ENCODE data around the gene ADRA2B.
"Not testable (repeated sequence)": the region's sequence is repeated elsewhere in the genome, so short reads cannot be mapped to it uniquely, and the experiment has no call there.

ADRA2B gene

GRCh38 chr2:96084858-96085518 is 31.4 kb downstream of the ADRA2B start:
- not testable (repeated sequence) for DNase-seq

GRCh38 chr2:96083989-96084857 is 32.1 kb downstream of the ADRA2B start:
- no peak for DNase-seq

- no peak for DNase-seq
These were observed 33.1 kb downstream of the ADRA2B start for GRCh38 chr2:96083064-96083939.

GRCh38 chr2:96082211-96083063 is 33.9 kb downstream of the ADRA2B start:
- no peak for DNase-seq

- no peak for DNase-seq
These were observed 35.3 kb downstream of the ADRA2B start for GRCh38 chr2:96081042-96081441.

- no peak for DNase-seq
These were observed 41.1 kb downstream of the ADRA2B start for GRCh38 chr2:96075199-96075771.

GRCh38 chr2:96074156-96074555 is 42.2 kb downstream of the ADRA2B start:
- DNase-seq: no peak

- no peak for DNase-seq
These were observed 43.1 kb downstream of the ADRA2B start for GRCh38 chr2:96073170-96073775.

- DNase-seq: no peak
These were observed 43.6 kb downstream of the ADRA2B start for GRCh38 chr2:96072746-96073145.

GRCh38 chr2:96071977-96072491 is 44.3 kb downstream of the ADRA2B start:
- not testable (repeated sequence) for DNase-seq

GRCh38 chr2:96071087-96071976 is 45.0 kb downstream of the ADRA2B start:
- not testable (repeated sequence) for DNase-seq

GRCh38 chr2:96070351-96070750 is 46.0 kb downstream of the ADRA2B start:
- not testable (repeated sequence) for DNase-seq

- not testable (repeated sequence) for DNase-seq
These were observed 46.5 kb downstream of the ADRA2B start for GRCh38 chr2:96069878-96070277.

- DNase-seq: not testable (repeated sequence)
These were observed 48.3 kb downstream of the ADRA2B start for GRCh38 chr2:96067902-96068581.

- not testable (repeated sequence) for DNase-seq
These were observed 49.2 kb downstream of the ADRA2B start for GRCh38 chr2:96067098-96067660.

- DNase-seq: not testable (repeated sequence)
These were observed 49.9 kb downstream of the ADRA2B start for GRCh38 chr2:96066511-96066910.

- not testable (repeated sequence) for DNase-seq
These were observed 50.4 kb downstream of the ADRA2B start for GRCh38 chr2:96065954-96066353.

- no peak for DNase-seq
These were observed 50.9 kb downstream of the ADRA2B start for GRCh38 chr2:96065381-96065930.

- not testable (repeated sequence) for DNase-seq
These were observed 51.6 kb downstream of the ADRA2B start for GRCh38 chr2:96064760-96065159.
